Activated B cell treated with CpG ODN at 0.5 μM for 24 hours (primary cell): ENCODE measurements around the gene TBC1D17. TPM values are rescaled to one million over a fixed set of nuclear protein-coding genes. Genes with fewer than 3 reads are reported as not detected.

Experiments used
- ATAC-seq: fragments of 200-7000 bp; cut with Tn5 transposase; one replicate; pipeline ENCODE4 v1.10.0; 2021; ENCODE audit warnings: low read depth, mild to moderate bottlenecking, moderate library complexity
- CTCF ChIA-PET: fragments of 350-600 bp; sonication (Branson Sonifier 250); formaldehyde crosslinking; loops from one replicate; lab custom pipeline; 2021; ENCODE audit warnings: antibody characterized with exemption; lab: Charles Lee
- POLR2A ChIA-PET: fragments of 350-600 bp; sonication (Branson Sonifier 250); formaldehyde crosslinking; loops from one replicate; lab custom pipeline; 2021; ENCODE audit warnings: antibody characterized with exemption; lab: Charles Lee
- DNase-seq: peaks from one replicate; pipeline ENCODE4 v3.0.0; 2022
- H3K27ac Mint-ChIP-seq: one replicate; pipeline ENCODE4 v1.8.0; 2020; ENCODE audit warnings: mixed read lengths
- H3K27me3 Mint-ChIP-seq: one replicate; pipeline ENCODE4 v1.8.0; 2021; ENCODE audit warnings: mixed read lengths
- H3K36me3 Mint-ChIP-seq: one replicate; pipeline ENCODE4 v1.8.0; 2021; ENCODE audit warnings: low read depth, mixed read lengths
- H3K4me1 Mint-ChIP-seq: one replicate; pipeline ENCODE4 v1.8.0; 2021; ENCODE audit warnings: mixed read lengths
- H3K4me3 Mint-ChIP-seq: one replicate; pipeline ENCODE4 v1.8.0; 2020; ENCODE audit warnings: mild to moderate bottlenecking, mixed read lengths
- H3K9me3 Mint-ChIP-seq: one replicate; pipeline ENCODE4 v1.8.0; 2020; ENCODE audit warnings: mixed read lengths
- CTCF ChIP-seq: fragments of 200-600 bp; IDR thresholded peaks from one replicate; pipeline ENCODE4 v1.8.0; 2022; ENCODE audit warnings: antibody characterized with exemption, mild to moderate bottlenecking
- intact Hi-C: fragments of 100-400 bp; cut with micrococcal nuclease; formaldehyde crosslinking; loops from one replicate; pipeline ENCODE4 v1.15.1; 2024
- total RNA-seq: library from RNA; stranded (reverse); gene quantifications from 2 replicates; pipeline ENCODE4 v1.2.3, GENCODE V29; 2022

TBC1D17 gene
- total RNA-seq, 1 donor from 2014 or later, result 57.0 TPM

- no peak for ATAC-seq
- TF ChIP-seq CTCF, result no peak
- H3K27ac Mint-ChIP-seq, result peak overlapping the region; percentile 24
- ChIA-PET POLR2A (interaction anchor here (0.5 to 14.0 kb wide), 7 partner anchors 9 to 39 kb away, joined by 3 to 317 read pairs (median 4); partner anchors contain the start of genes AKT1S1, ATF5, IL4I1 and NUP62), CTCF (no interaction called here)
- intact Hi-C loops, result no loop called here
- H3K4me1 Mint-ChIP-seq, result peaks cover 83% of the 10 kb centered on the region
- peaks cover 54% of the 10 kb centered on the region for H3K36me3 Mint-ChIP-seq
- no peaks in the 10 kb centered on the region for H3K27me3 Mint-ChIP-seq
- H3K9me3 Mint-ChIP-seq, result no peaks in the 10 kb centered on the region
- no peak for DNase-seq
- no peak overlapping the region for H3K4me3 Mint-ChIP-seq
Observed at GRCh38 chr19:49908480-49909420, 31.2 kb downstream of the TBC1D17 start.

DNA sequence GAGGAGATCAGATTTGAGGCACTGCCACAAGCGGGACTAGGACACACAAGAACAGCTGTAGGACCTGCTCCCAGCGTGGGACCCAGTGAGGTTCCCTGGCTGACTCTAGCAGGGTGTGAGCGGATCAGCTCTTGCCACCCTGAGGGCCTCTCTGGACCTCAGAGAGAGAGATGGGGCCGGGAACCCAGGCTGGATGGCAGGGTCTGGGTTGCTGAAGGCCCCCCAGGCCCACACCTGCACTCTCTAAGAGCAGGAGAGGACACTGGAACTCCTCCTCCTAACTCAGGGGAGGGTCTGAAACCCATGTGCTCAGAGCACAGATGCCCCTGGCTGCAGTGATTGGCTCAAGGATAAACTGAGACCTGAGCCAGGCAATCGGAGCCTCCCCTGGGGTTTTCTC, 32.7 kb downstream of the TBC1D17 start:
- no peak for DNase-seq
- ChIA-PET CTCF (no interaction called here), POLR2A (interaction anchor here (0.6 to 14.0 kb wide), 7 partner anchors 8 to 44 kb away, joined by 3 to 317 read pairs (median 9); partner anchors contain the start of genes AKT1S1, ATF5, IL4I1 and NUP62)
- H3K27ac Mint-ChIP-seq, result no peak overlapping the region
- ATAC-seq, result no peak
- intact Hi-C loops, result loop anchor here (2.0 kb wide), 1 partner anchor 19 kb away; the partner anchor contains the start of genes ATF5 and NUP62
- peaks cover 66% of the 10 kb centered on the region for H3K36me3 Mint-ChIP-seq
- peaks cover 81% of the 10 kb centered on the region for H3K4me1 Mint-ChIP-seq
- H3K27me3 Mint-ChIP-seq, result no peaks in the 10 kb centered on the region
- H3K4me3 Mint-ChIP-seq, result no peak overlapping the region
- no peak for TF ChIP-seq CTCF
- H3K9me3 Mint-ChIP-seq, result no peaks in the 10 kb centered on the region

GRCh38 chr19:49911381-49912145, 34.1 kb downstream of the TBC1D17 start:
- DNase-seq, result no peak
- ChIA-PET POLR2A (interaction anchor here (0.5 to 14.0 kb wide), 13 partner anchors 8 to 92 kb away, joined by 3 to 317 read pairs (median 7); partner anchors contain the start of genes AKT1S1, ATF5, IL4I1 and NUP62), CTCF (interaction anchor here (0.9 to 1.1 kb wide), 3 partner anchors 12 to 26 kb away, joined by 3 read pairs; no protein-coding TSS in a partner anchor)
- H3K4me1 Mint-ChIP-seq, result peaks cover 76% of the 10 kb centered on the region
- no peaks in the 10 kb centered on the region for H3K27me3 Mint-ChIP-seq
- H3K9me3 Mint-ChIP-seq, result no peaks in the 10 kb centered on the region
- peak overlapping the region; percentile 68 for H3K4me3 Mint-ChIP-seq
- peak overlapping the region; percentile 89 for H3K27ac Mint-ChIP-seq
- intact Hi-C loops, result loop anchor here (1.0 to 2.0 kb wide), 2 partner anchors 14 to 17 kb away; partner anchors contain the start of genes ATF5 and NUP62
- H3K36me3 Mint-ChIP-seq, result peaks cover 70% of the 10 kb centered on the region
- TF ChIP-seq CTCF, result no peak
- peak; percentile 80 for ATAC-seq

GRCh38 chr19:49912965-49913685, 35.6 kb downstream of the TBC1D17 start:
- ChIA-PET CTCF (interaction anchor here (0.7 to 1.5 kb wide), 2 partner anchors 23 to 25 kb away, joined by 3 read pairs; no protein-coding TSS in a partner anchor), POLR2A (interaction anchor here (1.0 to 14.0 kb wide), 3 partner anchors 15 to 44 kb away, joined by 3 to 317 read pairs (median 92); partner anchors contain the start of genes ATF5, IL4I1 and NUP62)
- DNase-seq (no peak), ATAC-seq (no peak)
- Mint-ChIP-seq H3K9me3 (no peaks in the 10 kb centered on the region), H3K4me3 (no peak overlapping the region), H3K27ac (peak overlapping the region; percentile 75), H3K36me3 (peaks cover 68% of the 10 kb centered on the region), H3K4me1 (peaks cover 76% of the 10 kb centered on the region), H3K27me3 (no peaks in the 10 kb centered on the region)
- intact Hi-C loops, result no loop called here
- TF ChIP-seq CTCF, result no peak
